Measurements from ENCODE around the gene CARNS1.
A peak's percentile ranks its signal among the peaks of the same experiment; 100 is the strongest.

CARNS1 gene

DNA sequence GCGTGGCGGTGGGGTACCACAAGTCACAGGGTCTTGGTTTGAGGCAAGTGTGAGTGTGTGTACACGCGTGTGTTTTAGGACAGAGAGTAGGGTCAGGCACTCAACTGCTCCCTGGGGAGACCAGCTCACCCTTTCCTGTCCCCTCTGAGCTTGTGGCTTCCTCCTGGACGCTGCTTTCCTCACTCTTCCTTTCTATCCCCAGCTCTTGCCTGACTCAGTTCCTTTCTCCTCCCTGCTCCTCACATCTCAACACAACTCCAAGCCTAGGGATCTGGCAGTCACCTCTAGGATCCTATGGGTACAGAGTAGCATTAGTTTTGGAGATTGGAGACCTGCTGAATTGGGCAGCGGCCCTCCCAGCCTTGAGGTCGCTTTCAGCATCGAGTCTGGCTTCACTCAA lies 46.2 kb upstream of the CARNS1 start:
- Histone ChIP-seq H3K4me3 (replicated peaks; ENCODE audit: insufficient read depth, low read length) (no peak overlapping the region), H3K27ac (replicated peaks) (no peak overlapping the region), H3K27me3 (ENCODE audit: insufficient read depth, poor library complexity, severe bottlenecking) (no peaks in the 10 kb centered on the region)
- DNase-seq (ENCODE audit: low read depth in 1 of 2, low spot score in 1 of 2), result no peak
- no peak for TF ChIP-seq SPI1 (IDR thresholded peaks at IDR 0.05; ENCODE audit: borderline replicate concordance, low read depth)
- no peak for TF ChIP-seq REST (IDR thresholded peaks at IDR 0.05; ENCODE audit: insufficient replicate concordance, low read depth)
- TF ChIP-seq GABPA (IDR thresholded peaks at IDR 0.05; ENCODE audit: low read depth), result no peak
- TF ChIP-seq, protein P1, sequence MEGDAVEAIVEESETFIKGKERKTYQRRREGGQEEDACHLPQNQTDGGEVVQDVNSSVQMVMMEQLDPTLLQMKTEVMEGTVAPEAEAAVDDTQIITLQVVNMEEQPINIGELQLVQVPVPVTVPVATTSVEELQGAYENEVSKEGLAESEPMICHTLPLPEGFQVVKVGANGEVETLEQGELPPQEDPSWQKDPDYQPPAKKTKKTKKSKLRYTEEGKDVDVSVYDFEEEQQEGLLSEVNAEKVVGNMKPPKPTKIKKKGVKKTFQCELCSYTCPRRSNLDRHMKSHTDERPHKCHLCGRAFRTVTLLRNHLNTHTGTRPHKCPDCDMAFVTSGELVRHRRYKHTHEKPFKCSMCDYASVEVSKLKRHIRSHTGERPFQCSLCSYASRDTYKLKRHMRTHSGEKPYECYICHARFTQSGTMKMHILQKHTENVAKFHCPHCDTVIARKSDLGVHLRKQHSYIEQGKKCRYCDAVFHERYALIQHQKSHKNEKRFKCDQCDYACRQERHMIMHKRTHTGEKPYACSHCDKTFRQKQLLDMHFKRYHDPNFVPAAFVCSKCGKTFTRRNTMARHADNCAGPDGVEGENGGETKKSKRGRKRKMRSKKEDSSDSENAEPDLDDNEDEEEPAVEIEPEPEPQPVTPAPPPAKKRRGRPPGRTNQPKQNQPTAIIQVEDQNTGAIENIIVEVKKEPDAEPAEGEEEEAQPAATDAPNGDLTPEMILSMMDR (IDR thresholded peaks at IDR 0.05; ENCODE audit: insufficient read depth, low read length), result no peak
- TF ChIP-seq POLR2AphosphoS5 (IDR thresholded peaks at IDR 0.05; ENCODE audit: low read depth), result no peak

DNA sequence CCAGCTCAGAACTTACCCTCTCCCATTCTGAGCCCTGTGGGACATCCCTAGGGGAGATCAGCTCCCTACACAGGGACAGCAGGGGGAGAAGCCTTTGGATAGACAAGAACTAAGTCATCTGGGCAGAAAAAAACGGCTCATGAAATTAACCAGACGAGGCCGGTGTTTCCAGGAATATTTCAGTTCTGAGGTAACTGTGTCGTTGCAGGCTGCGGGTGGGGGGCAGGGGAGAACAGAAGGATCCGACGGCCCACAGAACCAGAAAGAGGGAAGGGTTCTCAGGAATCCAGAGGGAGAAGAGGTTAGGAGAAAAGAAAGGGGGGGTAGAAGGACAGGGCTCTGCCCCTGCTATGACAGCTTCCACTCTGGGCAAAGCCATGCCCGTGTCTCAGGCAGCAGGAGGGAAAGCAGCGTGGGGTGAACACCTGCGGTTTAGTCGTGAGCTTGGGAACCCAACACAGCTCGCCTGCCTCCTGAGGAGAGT lies 45.6 kb upstream of the CARNS1 start:
- no peaks in the 10 kb centered on the region for H3K27me3 ChIP-seq (ENCODE audit: insufficient read depth, poor library complexity, severe bottlenecking)
- no peak for DNase-seq (ENCODE audit: low read depth in 1 of 2, low spot score in 1 of 2)
- no peak overlapping the region for H3K4me3 ChIP-seq (replicated peaks; ENCODE audit: insufficient read depth, low read length)
- TF ChIP-seq POLR2AphosphoS5 (IDR thresholded peaks at IDR 0.05; ENCODE audit: low read depth), result no peak
- TF ChIP-seq GABPA (IDR thresholded peaks at IDR 0.05; ENCODE audit: low read depth), result no peak
- TF ChIP-seq, protein P1 (IDR thresholded peaks at IDR 0.05; ENCODE audit: insufficient read depth, low read length), result no peak
- no peak for TF ChIP-seq SPI1 (IDR thresholded peaks at IDR 0.05; ENCODE audit: borderline replicate concordance, low read depth)
- no peak for TF ChIP-seq REST (IDR thresholded peaks at IDR 0.05; ENCODE audit: insufficient replicate concordance, low read depth)
- H3K27ac ChIP-seq (replicated peaks), result no peak overlapping the region

DNA sequence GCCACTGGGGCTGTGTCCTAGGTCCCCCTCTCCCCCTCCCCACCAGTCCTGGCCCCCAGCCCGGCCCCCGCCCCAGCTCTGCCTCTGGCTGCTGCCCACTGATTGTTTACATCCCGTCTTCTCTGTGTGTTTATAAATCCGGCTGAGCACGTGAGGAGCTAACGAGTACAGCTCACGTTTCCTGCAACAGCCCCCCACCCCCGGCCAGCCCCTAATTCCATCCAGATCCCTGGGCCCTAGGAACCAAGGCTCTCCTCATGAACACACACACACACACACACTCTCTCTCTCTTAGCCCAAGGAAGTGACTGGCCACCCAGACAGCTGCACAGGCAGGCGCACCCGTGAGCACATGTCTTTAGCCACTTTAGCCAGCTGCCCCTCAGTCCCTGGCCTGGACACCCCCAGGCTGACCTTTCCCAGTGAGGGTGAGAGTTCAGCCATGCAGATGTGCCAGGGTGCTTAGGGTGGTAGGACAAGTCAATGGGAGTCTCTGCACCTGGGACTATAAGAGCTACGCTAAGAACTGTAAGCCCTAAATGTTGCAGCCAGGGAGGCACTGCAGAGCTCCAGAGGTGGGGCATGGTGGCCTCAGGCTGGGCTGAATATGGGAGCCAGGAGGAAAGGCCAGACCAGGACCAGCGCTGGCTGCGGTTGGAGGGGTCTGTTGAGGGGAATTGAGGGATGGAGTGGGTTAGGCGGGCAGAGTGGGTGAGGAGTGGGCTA lies 45.0 kb upstream of the CARNS1 start:
- no peaks in the 10 kb centered on the region for H3K27me3 ChIP-seq (ENCODE audit: insufficient read depth, poor library complexity, severe bottlenecking)
- no peak for TF ChIP-seq REST (IDR thresholded peaks at IDR 0.05; ENCODE audit: insufficient replicate concordance, low read depth)
- TF ChIP-seq, protein P1 (IDR thresholded peaks at IDR 0.05; ENCODE audit: insufficient read depth, low read length), result no peak
- no peak for TF ChIP-seq POLR2AphosphoS5 (IDR thresholded peaks at IDR 0.05; ENCODE audit: low read depth)
- no peak for TF ChIP-seq GABPA (IDR thresholded peaks at IDR 0.05; ENCODE audit: low read depth)
- TF ChIP-seq SPI1 (IDR thresholded peaks at IDR 0.05; ENCODE audit: borderline replicate concordance, low read depth), result no peak
- peak overlapping the region; percentile 92 for H3K27ac ChIP-seq (replicated peaks)
- DNase-seq (ENCODE audit: low read depth in 1 of 2, low spot score in 1 of 2), result no peak
- no peak overlapping the region for H3K4me3 ChIP-seq (replicated peaks; ENCODE audit: insufficient read depth, low read length)

All from HL-60 (cell line).